Measurements from ENCODE around the gene SLC29A1. TPM values are rescaled to one million over a fixed set of nuclear protein-coding genes. Genes with fewer than 3 reads are reported as not detected.
"Not testable (repeated sequence)": the region's sequence is repeated elsewhere in the genome, so short reads cannot be mapped to it uniquely, and the experiment has no call there.

The SLC29A1 gene
- total RNA-seq, 4 donors from 2014 or later = 61.7 to 317 (median 87.0) TPM

DNA sequence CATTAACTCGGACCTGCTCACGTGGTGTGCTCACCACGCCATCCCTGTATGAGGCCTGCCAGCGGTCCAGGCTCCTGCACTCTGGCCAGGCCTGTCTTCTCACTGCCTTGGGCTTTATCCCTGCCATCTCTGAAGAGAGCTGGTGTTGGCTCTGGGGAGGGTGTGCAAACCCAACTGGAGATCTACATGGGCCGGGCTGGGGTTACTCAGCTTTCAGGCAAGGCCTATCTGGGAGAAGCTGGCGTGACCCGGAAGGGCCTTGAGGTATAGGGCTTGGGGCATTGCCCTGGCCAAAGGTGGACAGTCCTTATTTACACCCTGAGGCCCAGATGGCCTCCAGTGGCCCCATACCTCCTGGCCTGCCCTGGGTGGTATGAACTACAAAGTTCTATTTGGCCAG is 5.0 kb downstream of the SLC29A1 start:
- TF ChIP-seq CTCF (IDR thresholded peaks at IDR 0.05) = no peak
- ATAC-seq (ENCODE audit: low FRiP score) (no peak), DNase-seq (ENCODE audit: low spot score) (no peak)

- ATAC-seq (ENCODE audit: low FRiP score) (no peak), DNase-seq (ENCODE audit: low spot score) (no peak)
- no peak for TF ChIP-seq CTCF (IDR thresholded peaks at IDR 0.05)
These were observed 5.4 kb downstream of the SLC29A1 start for GRCh38 chr6:44228836-44229235.

- TF ChIP-seq CTCF (IDR thresholded peaks at IDR 0.05) = no peak
- ATAC-seq (ENCODE audit: low FRiP score) = no peak
- no peak for DNase-seq (ENCODE audit: low spot score)
These were observed 6.1 kb downstream of the SLC29A1 start for GRCh38 chr6:44229376-44230033.

DNA sequence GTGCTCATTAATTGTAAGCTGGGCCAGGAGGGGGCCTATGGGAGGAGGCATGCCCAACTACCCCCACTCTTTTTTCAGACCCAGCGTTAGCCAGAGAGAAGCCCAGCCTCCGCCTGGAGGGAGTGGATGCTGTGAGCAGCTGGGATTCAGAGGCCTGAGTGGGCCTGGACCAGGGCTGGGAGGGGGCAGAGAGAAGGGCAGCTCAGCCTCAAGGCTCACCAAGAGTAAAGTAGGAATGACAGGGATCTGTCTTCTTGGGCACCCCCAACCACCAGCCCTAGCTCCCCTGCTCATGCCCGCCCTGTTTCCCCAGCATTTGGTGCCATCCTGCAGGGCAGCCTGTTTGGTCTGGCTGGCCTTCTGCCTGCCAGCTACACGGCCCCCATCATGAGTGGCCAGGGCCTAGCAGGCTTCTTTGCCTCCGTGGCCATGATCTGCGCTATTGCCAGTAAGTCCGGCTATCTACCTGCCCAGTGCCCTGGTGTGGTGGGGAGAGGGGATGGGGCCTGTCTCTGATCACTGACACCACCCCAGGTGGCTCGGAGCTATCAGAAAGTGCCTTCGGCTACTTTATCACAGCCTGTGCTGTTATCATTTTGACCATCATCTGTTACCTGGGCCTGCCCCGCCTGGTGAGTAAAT is 6.8 kb downstream of the SLC29A1 start:
- no peak for TF ChIP-seq CTCF (IDR thresholded peaks at IDR 0.05)
- DNase-seq (ENCODE audit: low spot score) (no peak), ATAC-seq (ENCODE audit: low FRiP score) (no peak)

GRCh38 chr6:44231426-44231825 is 8.0 kb downstream of the SLC29A1 start:
- DNase-seq (ENCODE audit: low spot score); ATAC-seq (ENCODE audit: low FRiP score): not testable (repeated sequence)

GRCh38 chr6:44232676-44233566 is 9.5 kb downstream of the SLC29A1 start:
- TF ChIP-seq CTCF (IDR thresholded peaks at IDR 0.05) = no peak
- ATAC-seq (ENCODE audit: low FRiP score) (no peak), DNase-seq (ENCODE audit: low spot score) (no peak)

DNA sequence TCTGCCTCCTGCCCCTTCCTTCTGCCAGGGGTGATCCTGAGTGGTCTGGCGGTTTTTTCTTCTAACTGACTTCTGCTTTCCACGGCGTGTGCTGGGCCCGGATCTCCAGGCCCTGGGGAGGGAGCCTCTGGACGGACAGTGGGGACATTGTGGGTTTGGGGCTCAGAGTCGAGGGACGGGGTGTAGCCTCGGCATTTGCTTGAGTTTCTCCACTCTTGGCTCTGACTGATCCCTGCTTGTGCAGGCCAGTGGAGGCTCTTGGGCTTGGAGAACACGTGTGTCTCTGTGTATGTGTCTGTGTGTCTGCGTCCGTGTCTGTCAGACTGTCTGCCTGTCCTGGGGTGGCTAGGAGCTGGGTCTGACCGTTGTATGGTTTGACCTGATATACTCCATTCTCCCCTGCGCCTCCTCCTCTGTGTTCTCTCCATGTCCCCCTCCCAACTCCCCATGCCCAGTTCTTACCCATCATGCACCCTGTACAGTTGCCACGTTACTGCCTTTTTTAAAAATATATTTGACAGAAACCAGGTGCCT is 10.2 kb downstream of the SLC29A1 start:
- DNase-seq (ENCODE audit: low spot score) (no peak), ATAC-seq (ENCODE audit: low FRiP score) (no peak)
- no peak for TF ChIP-seq CTCF (IDR thresholded peaks at IDR 0.05)

Measured in omental fat pad (tissue), 4 donors.